ENCODE results near the gene CAPN13.

DNA sequence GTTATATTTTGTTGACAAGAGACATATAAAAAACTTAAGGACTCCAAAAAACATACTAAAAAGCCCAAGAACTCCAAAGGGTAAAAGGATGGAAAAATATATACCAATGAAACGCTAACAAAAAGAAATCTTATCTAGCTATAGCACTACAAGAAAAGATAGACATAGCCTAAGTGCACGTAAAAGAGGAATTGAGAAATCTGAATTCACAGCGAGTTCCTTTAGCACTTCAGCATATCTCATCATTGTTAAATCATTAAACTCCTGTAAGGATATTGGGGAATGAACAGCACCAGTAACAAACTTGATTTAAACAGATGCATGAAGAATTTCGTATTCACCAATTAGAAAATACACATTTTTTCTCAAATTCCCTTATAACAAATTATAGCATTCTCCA, 134.1 kb downstream of the CAPN13 start:
- TF ChIP-seq CTCF (IDR thresholded peaks at IDR 0.05; ENCODE audit: insufficient read depth, low read depth, low read length): no peak
- no peak for TF ChIP-seq EZH2 (IDR thresholded peaks at IDR 0.05; ENCODE audit: insufficient read depth, low read length)
